Measurements from ENCODE around the gene STK11.

- TF ChIP-seq POLR2A (IDR thresholded peaks at IDR 0.05; ENCODE audit: low read depth, low read length) (no peak), CTCF (conservative IDR thresholded peaks at IDR 0.05; ENCODE audit: low read depth, low read length) (no peak), RCOR1 (IDR thresholded peaks at IDR 0.05; ENCODE audit: insufficient replicate concordance, low read length) (no peak), CEBPB (IDR thresholded peaks at IDR 0.05; ENCODE audit: low read depth, low read length) (no peak), FOS (IDR thresholded peaks at IDR 0.05; ENCODE audit: low read depth, low read length) (no peak), ELK1 (IDR thresholded peaks at IDR 0.05; ENCODE audit: borderline replicate concordance, low read depth, low read length) (no peak), RAD21 (IDR thresholded peaks at IDR 0.05; ENCODE audit: low read length) (no peak), USF2 (IDR thresholded peaks at IDR 0.05; ENCODE audit: low read depth, low read length) (no peak), BHLHE40 (IDR thresholded peaks at IDR 0.05; ENCODE audit: low read depth, low read length) (no peak), RFX5 (IDR thresholded peaks at IDR 0.05; ENCODE audit: low read depth, low read length) (no peak), SMC3 (IDR thresholded peaks at IDR 0.05; ENCODE audit: low read depth, low read length) (no peak), CHD1 (IDR thresholded peaks at IDR 0.05; ENCODE audit: low read depth, low read length) (no peak), MAZ (IDR thresholded peaks at IDR 0.05; ENCODE audit: borderline replicate concordance, low read depth, low read length) (no peak), MAFK (IDR thresholded peaks at IDR 0.05; ENCODE audit: low read depth, low read length) (no peak)
Measured at GRCh38 chr19:1156830-1157615, 48.6 kb upstream of the STK11 start.

All from IMR-90 (cell line).